PC-9 (cell line): ENCODE measurements around the gene RBM17.

Experiments used
- CTCF ChIP-seq: fragments of 200-600 bp; sonication (generic); conservative IDR thresholded peaks from 2 replicates; pipeline ENCODE4 v1.6.1; 2017; ENCODE audit warnings: mixed run types, antibody characterized with exemption, mild to moderate bottlenecking, moderate library complexity
- EZH2 ChIP-seq: fragments of 200-600 bp; sonication (generic); IDR thresholded peaks from 2 replicates; pipeline ENCODE4 v1.8.0; 2017; ENCODE audit warnings: antibody characterized with exemption, low read depth

GRCh38 chr10:6108631-6109443 is 20.0 kb downstream of the RBM17 start:
- TF ChIP-seq CTCF = peak; percentile 80
- no peak for TF ChIP-seq EZH2
